GM21447 (cell line): ENCODE results near the gene PIEZO2.

Experiments
- ATAC-seq: cut with Tn5 transposase; IDR thresholded peaks from one replicate; pipeline ENCODE4 v1.9.1; 2021; ENCODE audit not compliant: unreplicated experiment

Gene PIEZO2

GRCh38 chr18:11114653-11115052, 34.7 kb downstream of the PIEZO2 start:
- ATAC-seq, result no peak

- no peak for ATAC-seq
These were observed 35.4 kb downstream of the PIEZO2 start for GRCh38 chr18:11113937-11114336.

- ATAC-seq, result no peak
These were observed 36.3 kb downstream of the PIEZO2 start for GRCh38 chr18:11113046-11113548.

GRCh38 chr18:11112286-11112685, 37.1 kb downstream of the PIEZO2 start:
- ATAC-seq, result no peak

GRCh38 chr18:11110509-11110908, 38.9 kb downstream of the PIEZO2 start:
- no peak for ATAC-seq

GRCh38 chr18:11108947-11109346, 40.4 kb downstream of the PIEZO2 start:
- ATAC-seq, result no peak

GRCh38 chr18:11106894-11107293, 42.5 kb downstream of the PIEZO2 start:
- no peak for ATAC-seq

GRCh38 chr18:11105463-11105862, 43.9 kb downstream of the PIEZO2 start:
- ATAC-seq, result no peak

GRCh38 chr18:11104307-11104706, 45.1 kb downstream of the PIEZO2 start:
- no peak for ATAC-seq

- no peak for ATAC-seq
These were observed 52.3 kb downstream of the PIEZO2 start for GRCh38 chr18:11096839-11097750.

- ATAC-seq, result no peak
These were observed 53.0 kb downstream of the PIEZO2 start for GRCh38 chr18:11096411-11096810.

- ATAC-seq, result no peak
These were observed 53.6 kb downstream of the PIEZO2 start for GRCh38 chr18:11095674-11096293.

GRCh38 chr18:11095211-11095610, 54.2 kb downstream of the PIEZO2 start:
- ATAC-seq, result no peak

- ATAC-seq, result no peak
These were observed 57.6 kb downstream of the PIEZO2 start for GRCh38 chr18:11091746-11092145.

- no peak for ATAC-seq
These were observed 59.2 kb downstream of the PIEZO2 start for GRCh38 chr18:11089931-11090715.

- ATAC-seq, result no peak
These were observed 68.3 kb downstream of the PIEZO2 start for GRCh38 chr18:11081009-11081532.

GRCh38 chr18:11078491-11078890, 70.9 kb downstream of the PIEZO2 start:
- ATAC-seq, result no peak

- no peak for ATAC-seq
These were observed 71.7 kb downstream of the PIEZO2 start for GRCh38 chr18:11077548-11078187.

GRCh38 chr18:11074889-11075288, 74.5 kb downstream of the PIEZO2 start:
- no peak for ATAC-seq

- no peak for ATAC-seq
These were observed 75.4 kb downstream of the PIEZO2 start for GRCh38 chr18:11073971-11074370.

GRCh38 chr18:11072632-11073031, 76.7 kb downstream of the PIEZO2 start:
- ATAC-seq, result no peak
